Lower lobe of right lung (tissue), 2 donors: ENCODE data around the gene CKMT2. TPM values are rescaled to one million over a fixed set of nuclear protein-coding genes. Genes with fewer than 3 reads are reported as not detected.
"Not testable (repeated sequence)": the region's sequence is repeated elsewhere in the genome, so short reads cannot be mapped to it uniquely, and the experiment has no call there.

Experiments
- ATAC-seq, 2 donors: fragments of 200-7000 bp; cut with Tn5 transposase; one replicate each; pipeline ENCODE4 v1.9.1; 2020 to 2022; ENCODE audit warnings: mild to moderate bottlenecking in 2 of 2, moderate library complexity in 2 of 2
- DNase-seq: peaks from one replicate; pipeline ENCODE4 v3.0.0-alpha.2; 2020
- H3K27ac ChIP-seq: fragments of 200-600 bp; one replicate; pipeline ENCODE4 v1.8.0; 2022
- H3K27me3 ChIP-seq: fragments of 200-600 bp; one replicate; pipeline ENCODE4 v1.8.0; 2022; ENCODE audit warnings: low read depth
- H3K36me3 ChIP-seq: fragments of 200-600 bp; one replicate; pipeline ENCODE4 v1.8.0; 2022; ENCODE audit warnings: mild to moderate bottlenecking
- H3K4me1 ChIP-seq: fragments of 200-600 bp; one replicate; pipeline ENCODE4 v1.8.0; 2022
- H3K4me3 ChIP-seq: fragments of 200-600 bp; one replicate; pipeline ENCODE4 v1.8.0; 2022; ENCODE audit warnings: mild to moderate bottlenecking
- H3K9me3 ChIP-seq: fragments of 200-600 bp; one replicate; pipeline ENCODE4 v1.8.0; 2022
- intact Hi-C: fragments of 100-400 bp; cut with DNase I; formaldehyde crosslinking; loops from one replicate; pipeline ENCODE4 v1.11.0; 2022
- total RNA-seq: library from RNA; stranded (reverse); fragmentation: NEBNext Ultra II Directional; extraction: Animal tissue kit (Norgen Biotek cat#: 25700); gene quantifications from one replicate; pipeline ENCODE4 v1.2.1, GENCODE V29; 2021
- TF ChIP-seq, protein P1 (sequence below): fragments of 200-600 bp; IDR thresholded peaks from one replicate; pipeline ENCODE4 v1.8.0; 2022; ENCODE audit warnings: antibody characterized with exemption, mild to moderate bottlenecking
- donor health status: DM: no; HTN: yes; CAD: no; lungs with severe emphysema.

The CKMT2 gene
- total RNA-seq, 1 donor from 2014 or later, result 1.4 TPM

DNA sequence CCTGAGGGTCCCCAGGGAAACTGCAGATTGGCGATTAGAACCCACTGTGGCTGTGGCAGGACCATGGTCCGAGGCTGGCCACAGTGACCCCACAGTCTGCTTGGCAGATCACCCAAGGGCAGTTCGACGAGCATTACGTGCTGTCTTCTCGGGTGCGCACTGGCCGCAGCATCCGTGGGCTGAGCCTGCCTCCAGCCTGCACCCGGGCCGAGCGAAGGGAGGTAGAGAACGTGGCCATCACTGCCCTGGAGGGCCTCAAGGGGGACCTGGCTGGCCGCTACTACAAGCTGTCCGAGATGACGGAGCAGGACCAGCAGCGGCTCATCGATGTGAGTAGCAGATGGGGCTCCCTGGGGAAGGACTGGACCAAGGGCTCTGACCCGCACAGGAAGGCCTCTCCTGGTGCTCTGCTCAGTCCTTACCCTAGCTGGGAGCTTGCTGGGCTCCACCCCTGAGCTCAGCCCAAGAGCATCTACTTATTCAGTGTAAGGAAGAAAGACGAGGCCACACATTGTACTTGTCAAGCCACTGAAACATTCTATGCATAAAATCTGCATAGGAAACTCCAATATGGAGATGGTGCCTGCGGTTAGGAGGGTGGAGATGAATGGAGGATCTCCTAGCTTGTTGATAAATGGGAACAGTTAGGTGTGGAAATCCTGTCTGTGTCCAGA is 21.9 kb downstream of the CKMT2 start:
- H3K4me1 ChIP-seq, result no peaks in the 10 kb centered on the region
- H3K4me3 ChIP-seq, result no peak overlapping the region
- DNase-seq (no peak), ATAC-seq (no peak)
- intact Hi-C loops, result no loop called here
- no peaks in the 10 kb centered on the region for H3K36me3 ChIP-seq
- TF ChIP-seq, protein P1, sequence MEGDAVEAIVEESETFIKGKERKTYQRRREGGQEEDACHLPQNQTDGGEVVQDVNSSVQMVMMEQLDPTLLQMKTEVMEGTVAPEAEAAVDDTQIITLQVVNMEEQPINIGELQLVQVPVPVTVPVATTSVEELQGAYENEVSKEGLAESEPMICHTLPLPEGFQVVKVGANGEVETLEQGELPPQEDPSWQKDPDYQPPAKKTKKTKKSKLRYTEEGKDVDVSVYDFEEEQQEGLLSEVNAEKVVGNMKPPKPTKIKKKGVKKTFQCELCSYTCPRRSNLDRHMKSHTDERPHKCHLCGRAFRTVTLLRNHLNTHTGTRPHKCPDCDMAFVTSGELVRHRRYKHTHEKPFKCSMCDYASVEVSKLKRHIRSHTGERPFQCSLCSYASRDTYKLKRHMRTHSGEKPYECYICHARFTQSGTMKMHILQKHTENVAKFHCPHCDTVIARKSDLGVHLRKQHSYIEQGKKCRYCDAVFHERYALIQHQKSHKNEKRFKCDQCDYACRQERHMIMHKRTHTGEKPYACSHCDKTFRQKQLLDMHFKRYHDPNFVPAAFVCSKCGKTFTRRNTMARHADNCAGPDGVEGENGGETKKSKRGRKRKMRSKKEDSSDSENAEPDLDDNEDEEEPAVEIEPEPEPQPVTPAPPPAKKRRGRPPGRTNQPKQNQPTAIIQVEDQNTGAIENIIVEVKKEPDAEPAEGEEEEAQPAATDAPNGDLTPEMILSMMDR, result no peak
- H3K9me3 ChIP-seq, result no peaks in the 10 kb centered on the region
- no peaks in the 10 kb centered on the region for H3K27me3 ChIP-seq
- H3K27ac ChIP-seq, result no peak overlapping the region

DNA sequence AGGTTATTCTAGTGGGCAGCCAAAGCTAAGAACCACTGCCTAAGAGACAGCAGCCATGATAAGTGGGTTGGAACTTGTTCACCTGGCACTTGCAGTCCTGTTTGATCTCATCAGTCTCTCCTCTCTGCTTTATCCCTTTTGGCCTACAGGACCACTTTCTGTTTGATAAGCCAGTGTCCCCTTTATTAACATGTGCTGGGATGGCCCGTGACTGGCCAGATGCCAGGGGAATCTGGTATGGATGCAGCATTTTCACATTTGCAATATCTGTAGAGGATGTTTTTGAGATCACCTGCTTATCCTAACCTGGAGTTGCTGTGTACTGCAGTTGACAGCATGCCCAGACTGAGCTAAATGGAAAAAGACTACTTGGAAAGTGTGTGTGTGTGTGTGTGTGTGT is 23.6 kb downstream of the CKMT2 start:
- DNase-seq (no peak), ATAC-seq (no peak)
- intact Hi-C loops, result no loop called here
- no peak overlapping the region for H3K27ac ChIP-seq
- H3K36me3 ChIP-seq, result no peaks in the 10 kb centered on the region
- H3K4me3 ChIP-seq, result no peak overlapping the region
- no peaks in the 10 kb centered on the region for H3K4me1 ChIP-seq
- TF ChIP-seq, protein P1, result no peak
- peaks cover 5% of the 10 kb centered on the region for H3K9me3 ChIP-seq
- H3K27me3 ChIP-seq, result no peaks in the 10 kb centered on the region

DNA sequence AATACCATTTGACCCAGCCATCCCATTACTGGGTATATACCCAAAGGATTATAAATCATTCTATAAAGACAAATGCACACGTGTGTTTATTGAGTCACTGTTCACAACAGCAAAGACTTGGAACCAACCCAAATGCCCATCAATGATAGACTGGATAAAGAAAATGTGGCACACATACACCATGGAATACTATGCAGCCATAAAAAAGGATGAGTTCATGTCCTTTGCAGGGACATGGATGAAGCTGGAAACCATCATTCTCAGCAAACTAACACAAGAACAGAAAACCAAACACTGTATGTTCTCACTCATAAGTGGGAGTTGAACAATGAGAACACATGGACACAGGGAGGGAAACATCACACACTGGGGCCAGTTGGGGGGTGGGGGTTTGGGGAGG is 29.7 kb downstream of the CKMT2 start:
- DNase-seq, intact Hi-C loops, H3K4me3 ChIP-seq, H3K27me3 ChIP-seq, ATAC-seq, H3K27ac ChIP-seq, H3K4me1 ChIP-seq, H3K36me3 ChIP-seq, H3K9me3 ChIP-seq: not testable (repeated sequence)

DNA sequence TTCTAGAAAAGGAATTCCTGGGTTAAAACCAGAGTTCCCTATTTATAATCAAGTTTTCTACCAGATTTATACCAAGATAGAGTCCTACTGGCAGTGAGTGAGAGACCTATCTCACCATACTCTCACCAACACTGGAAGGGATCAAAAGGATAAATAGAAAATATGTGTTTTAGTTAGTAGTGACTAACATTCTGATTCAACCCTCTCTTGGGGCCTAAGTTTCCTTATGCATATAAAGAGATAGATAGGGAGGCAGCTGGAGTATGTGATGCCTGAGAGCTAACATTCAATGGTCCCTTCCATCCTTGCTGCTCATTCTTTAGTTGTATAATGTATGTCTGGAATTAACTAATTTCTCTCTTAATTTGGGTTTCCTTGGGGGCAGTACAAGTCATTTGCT is 32.0 kb downstream of the CKMT2 start:
- H3K36me3 ChIP-seq, result no peaks in the 10 kb centered on the region
- ATAC-seq, result no peak

DNA sequence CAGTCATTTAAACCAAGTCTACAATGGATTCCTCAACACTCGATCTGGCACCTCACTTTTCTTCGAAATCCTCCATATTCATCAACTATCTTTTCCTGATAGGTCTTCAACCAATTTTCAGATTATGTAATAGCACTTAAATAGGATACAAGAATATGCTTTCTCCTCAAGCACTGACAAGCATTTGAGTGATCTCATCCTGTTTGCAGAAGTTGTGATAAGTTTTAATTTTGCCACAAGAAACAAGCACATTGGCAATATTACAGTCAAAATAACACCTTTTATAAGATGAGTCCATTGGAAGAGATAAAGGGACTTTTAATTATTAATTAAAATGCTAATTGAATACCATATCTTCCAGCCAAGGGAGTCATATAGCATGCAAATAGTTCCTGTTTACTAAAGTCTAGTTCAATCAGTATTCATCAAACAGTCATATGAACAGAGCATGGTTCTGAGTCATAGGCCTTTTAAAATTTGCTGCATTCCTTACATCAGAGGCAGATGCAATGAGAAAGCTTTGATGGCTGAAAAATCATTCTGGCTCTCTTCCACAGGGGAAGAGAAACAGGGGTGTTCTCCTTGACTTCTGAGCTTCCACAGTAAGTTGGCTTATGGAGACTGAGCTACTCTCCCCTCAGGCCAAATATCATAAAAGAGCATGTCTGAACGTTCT is 35.5 kb downstream of the CKMT2 start:
- Histone ChIP-seq H3K36me3 (no peaks in the 10 kb centered on the region), H3K27ac (no peak overlapping the region), H3K27me3 (no peaks in the 10 kb centered on the region), H3K4me3 (no peak overlapping the region), H3K4me1 (peaks cover 11% of the 10 kb centered on the region), H3K9me3 (peaks cover 8% of the 10 kb centered on the region)
- peak in 1 of 2 donors; percentile 43 for ATAC-seq
- TF ChIP-seq, protein P1, result no peak
- intact Hi-C loops, result no loop called here
- DNase-seq, result no peak

More for the DNA sequence above, 32.0 kb downstream of the CKMT2 start:
- H3K9me3 ChIP-seq, result peaks cover 7% of the 10 kb centered on the region
- peaks cover 11% of the 10 kb centered on the region for H3K4me1 ChIP-seq
- H3K27me3 ChIP-seq, result no peaks in the 10 kb centered on the region
- H3K4me3 ChIP-seq, result no peak overlapping the region
- TF ChIP-seq, protein P1, result no peak
- intact Hi-C loops, result no loop called here
- no peak overlapping the region for H3K27ac ChIP-seq
- DNase-seq, result no peak

DNA sequence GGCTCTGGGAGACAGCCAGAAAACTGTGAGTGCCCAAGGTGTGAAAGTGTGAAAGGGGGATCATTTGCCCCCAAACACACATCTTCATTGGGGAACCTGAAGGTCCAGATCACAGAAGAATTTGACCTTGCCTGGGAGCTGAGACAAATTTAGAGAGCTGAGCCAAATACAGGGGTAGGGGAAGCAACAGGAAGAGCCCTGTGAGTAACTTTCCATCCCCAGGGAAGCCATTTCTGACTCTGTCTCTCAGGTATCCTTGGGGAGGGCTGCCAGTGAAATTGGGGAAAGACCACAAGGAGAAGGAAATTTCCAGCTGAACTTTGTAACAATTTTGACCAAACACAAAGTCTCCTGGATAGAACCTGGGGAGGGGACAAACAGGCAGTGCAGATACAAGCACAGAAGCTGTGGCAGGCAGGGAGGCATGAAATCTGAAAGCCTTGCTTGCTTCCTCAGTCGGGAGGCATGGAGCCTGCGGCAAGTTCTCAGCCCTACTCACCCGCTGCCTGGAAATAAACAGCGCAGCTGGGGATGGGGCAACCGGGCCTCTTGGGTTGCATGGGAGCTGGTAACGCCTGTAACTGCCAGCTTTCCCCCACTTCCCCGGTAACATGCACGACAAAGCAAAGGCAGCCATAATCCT is 36.8 kb downstream of the CKMT2 start:
- Histone ChIP-seq H3K4me1 (peaks cover 11% of the 10 kb centered on the region), H3K36me3 (no peaks in the 10 kb centered on the region), H3K27ac (no peak overlapping the region), H3K4me3 (no peak overlapping the region), H3K9me3 (peaks cover 15% of the 10 kb centered on the region), H3K27me3 (no peaks in the 10 kb centered on the region)
- DNase-seq (no peak), ATAC-seq (no peak)
- TF ChIP-seq, protein P1, result no peak
- intact Hi-C loops, result no loop called here

DNA sequence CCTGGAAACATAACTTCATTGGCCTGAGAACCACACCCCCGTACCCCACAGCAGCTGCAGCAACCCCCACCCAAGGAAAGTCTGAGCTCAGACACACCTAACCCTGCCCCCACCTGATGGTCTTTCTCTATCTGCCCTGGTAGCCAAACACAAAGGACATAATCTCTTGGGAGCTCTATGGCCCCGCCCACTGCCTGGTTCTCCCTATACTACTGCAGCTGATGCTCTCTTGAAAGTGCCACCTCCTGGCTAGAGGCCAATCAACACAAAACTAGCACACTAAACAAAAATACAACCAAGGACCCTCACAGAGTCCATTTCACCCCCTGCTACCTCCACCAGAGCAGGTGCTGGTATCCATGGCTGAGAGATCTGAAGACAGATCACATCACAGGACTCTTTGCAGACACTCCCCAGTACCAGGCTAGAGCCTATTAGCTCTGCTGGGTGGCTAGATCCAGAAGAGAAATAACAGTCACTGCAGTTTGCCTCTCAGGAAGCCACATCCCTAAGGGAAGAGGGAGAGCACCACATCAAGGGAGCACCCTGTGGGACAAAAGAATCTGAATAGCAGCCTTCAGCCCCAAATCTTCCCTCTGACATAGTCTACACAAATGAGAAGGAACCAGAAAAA is 37.4 kb downstream of the CKMT2 start:
- H3K36me3 ChIP-seq, H3K4me3 ChIP-seq, DNase-seq, H3K27me3 ChIP-seq, intact Hi-C loops, ATAC-seq, H3K27ac ChIP-seq: not testable (repeated sequence)
- H3K9me3 ChIP-seq, result peaks cover 15% of the 10 kb centered on the region
- peaks cover 11% of the 10 kb centered on the region for H3K4me1 ChIP-seq
